HepG2 (cell line): Measurements from ENCODE around the gene POLRMT. TPM values are rescaled to one million over a fixed set of nuclear protein-coding genes. Genes with fewer than 3 reads are reported as not detected.

Source experiments
- ATAC-seq: fragments of 200-7000 bp; cut with Tn5 transposase; 3 replicates; pipeline ENCODE4 v1.9.1; 2020; ENCODE audit warnings: mild to moderate bottlenecking, moderate library complexity
- BruUV-seq: library from RNA; stranded (reverse); fragments of 400-500 nt; replicated peaks from 2 replicates; lab custom pipeline; 2021; lab: Mats Ljungman, UMichigan
- CTCF ChIA-PET: fragments of 300-600 bp; formaldehyde crosslinking; extraction: SDS; loops from one replicate; lab custom pipeline; 2021; ENCODE audit warnings: low total read pairs, inconsistent platforms, low intra/inter-chr PET ratio; lab: Yijun Ruan, JAX
- POLR2A ChIA-PET: fragments of 350-600 bp; sonication (Branson Sonifier 250); formaldehyde crosslinking; loops from one replicate; lab custom pipeline; 2020; ENCODE audit warnings: antibody characterized with exemption, inconsistent platforms; lab: Yijun Ruan, JAX
- DNase-seq: peaks from one replicate; pipeline ENCODE4 v3.0.0-alpha.2; 2015; ENCODE audit warnings: low spot score
- FAIRE-seq: peaks from 3 replicates; lab custom pipeline; 2011; peaks lifted over from hg19 to GRCh38; lab: Jason Lieb, UNC
- H2AFZ ChIP-seq: one replicate; pipeline ENCODE4 v1.6.1; 2011; ENCODE audit warnings: low read length, inconsistent platforms
- H3K27ac ChIP-seq: fragments of 300-600 bp; 3 replicates; pipeline ENCODE4 v1.8.0; 2011; ENCODE audit warnings: mixed run types, mild to moderate bottlenecking, mixed read lengths, low read length, inconsistent platforms; ENCODE audit not compliant: insufficient read depth; ENCODE audit errors: extremely low read length
- H3K27me3 ChIP-seq, 2 experiments: fragments of 200-600 bp in 1 of 2; 2 replicates in 1 of 2; 3 replicates in 1 of 2; pipeline versions ENCODE4 v1.6.0 to v1.8.0; 2011; ENCODE audit warnings: low read length in 2 of 2, mild to moderate bottlenecking in 2 of 2, moderate library complexity in 2 of 2, inconsistent platforms in 1 of 2; ENCODE audit not compliant: insufficient read depth in 2 of 2, control insufficient read depth in 1 of 2
- H3K36me3 ChIP-seq, 2 experiments: fragments of 200-600 bp in 1 of 2; replicated peaks in 1 of 2; 2 replicates in 1 of 2; 3 replicates in 1 of 2; pipeline versions ENCODE4 v1.5.1 to v1.8.0; 2011; ENCODE audit warnings: low read length in 2 of 2, inconsistent platforms in 1 of 2; ENCODE audit not compliant: insufficient read depth in 2 of 2, control insufficient read depth in 1 of 2
- H3K4me1 ChIP-seq: 2 replicates; pipeline ENCODE4 v1.5.1; 2012; ENCODE audit warnings: low read length, inconsistent platforms; ENCODE audit not compliant: insufficient read depth
- H3K4me2 ChIP-seq: 2 replicates; pipeline ENCODE4 v1.6.0; 2011; ENCODE audit warnings: low read depth, low read length, inconsistent platforms
- H3K4me3 ChIP-seq, 3 experiments: fragments of 200-600 bp in 1 of 3; sonication (generic), shearing (Covaris generic) in 1 of 3; replicated peaks in 1 of 3; 2 replicates each; pipeline ENCODE4 v1.5.1; 2011 to 2016; ENCODE audit warnings: low read length in 3 of 3, inconsistent platforms in 2 of 3, low read depth in 2 of 3, mild to moderate bottlenecking in 2 of 3, control low read depth in 1 of 3, mixed read lengths in 1 of 3; ENCODE audit not compliant: insufficient read depth in 1 of 3
- H3K79me2 ChIP-seq: one replicate; pipeline ENCODE4 v1.6.1; 2011; ENCODE audit warnings: low read length, inconsistent platforms; ENCODE audit not compliant: insufficient read depth
- H3K9ac ChIP-seq: 2 replicates; pipeline ENCODE4 v1.6.0; 2011; ENCODE audit warnings: mild to moderate bottlenecking, low read depth, low read length, inconsistent platforms; ENCODE audit not compliant: insufficient read depth
- H3K9me3 ChIP-seq: 2 replicates; pipeline ENCODE4 v1.5.1; 2012; ENCODE audit warnings: mild to moderate bottlenecking, low read length
- H4K20me1 ChIP-seq: 2 replicates; pipeline ENCODE4 v1.6.0; 2011; ENCODE audit warnings: inconsistent platforms, mild to moderate bottlenecking, low read length, moderate library complexity; ENCODE audit not compliant: insufficient read depth
- ELF3 ChIP-seq: IDR thresholded peaks from 2 replicates; pipeline ENCODE4 v1.6.1; 2016; ENCODE audit warnings: missing genetic modification reagents, missing compliant biosample characterization
- EZH2 ChIP-seq: conservative IDR thresholded peaks from 2 replicates; pipeline ENCODE4 v1.6.1; 2012; ENCODE audit warnings: mild to moderate bottlenecking, low read depth, low read length, moderate library complexity
- HNRNPL ChIP-seq: fragments of 200-400 bp; formaldehyde crosslinking; IDR thresholded peaks from 2 replicates; pipeline ENCODE4 v1.6.1; 2017; ENCODE audit warnings: mild to moderate bottlenecking, low read depth, low read length
- ONECUT2 ChIP-seq: sonication (generic); formaldehyde crosslinking; IDR thresholded peaks from 2 replicates; pipeline ENCODE4 v1.4.0; 2020; ENCODE audit warnings: missing genetic modification reagents
- ZNF710 ChIP-seq: sonication (generic); formaldehyde crosslinking; IDR thresholded peaks from 2 replicates; pipeline ENCODE4 v1.5.0; 2020; ENCODE audit warnings: mild to moderate bottlenecking, missing genetic modification reagents, borderline replicate concordance
- WGBS: methylation state at CpG from one replicate; pipeline ENCODE4 v1.1.6; 2017; ENCODE audit warnings: low lambda C conversion rate; 5-methylcytosine and 5-hydroxymethylcytosine counted together
- in situ Hi-C: cut with HindIII; loops from 2 replicates; pipeline ENCODE4 v1.10.0; 2017; ENCODE audit warnings: low pct_unique_long_range_greater_than_20kb; ENCODE audit not compliant: extremely low pct_ligation_motif_present
- intact Hi-C: fragments of 100-400 bp; cut with micrococcal nuclease; formaldehyde crosslinking; loops from one replicate; pipeline ENCODE4 v1.10.0; 2022; ENCODE audit not compliant: unreplicated experiment
- polyA plus RNA-seq, 8 experiments: library from polyadenylated mRNA; depleted of rRNA in 3 of 8; stranded (reverse) in 7 of 8; unstranded in 1 of 8; fragments of >200 nt; fragmentation: Illumina TruSeq in 4 of 8; extraction: Trizol in 4 of 8; gene quantifications; 2 replicates each; pipeline versions ENCODE4 v1.2.1 to v1.2.3, GENCODE V29; 2011 to 2016; ENCODE audit warnings: low read depth in 4 of 8, missing spikeins in 1 of 8, mixed read lengths in 1 of 8; ENCODE audit not compliant: insufficient read depth in 1 of 8
- total RNA-seq, 5 experiments: library from RNA; depleted of rRNA; stranded (reverse); fragments of >200 nt; fragmentation: Illumina TruSeq; extraction: Trizol; gene quantifications; 2 replicates each; pipeline ENCODE4 v1.2.3, GENCODE V29; 2016; ENCODE audit warnings: low read depth in 1 of 5

The POLRMT gene
- total and polyA plus RNA-seq, 2 of the 13 experiments (the other 11 are each of a cell fraction or from before 2014, with no cell fraction given) = 78.0 to 101 TPM

- TF ChIP-seq ZNF710 (CRISPR knock-in tag) = no peak
Measured at GRCh38 chr19:596263-596655, 37.1 kb downstream of the POLRMT start (continued).

- Histone ChIP-seq H3K79me2 (no peaks in the 10 kb centered on the region), H3K27me3 (peaks cover 12 to 74% of the 10 kb centered on the region in 2 experiments; a peak in 4 of 5 replicates), H3K4me1 (no peaks in the 10 kb centered on the region), H3K4me3 (no peak overlapping the region), H4K20me1 (peaks cover 15% of the 10 kb centered on the region; the same call in 1 of the 2 replicates), H3K4me2 (no peak overlapping the region), H3K9me3 (no peaks in the 10 kb centered on the region), H2AFZ (no peak overlapping the region), H3K9ac (no peak overlapping the region), H3K27ac (no peak overlapping the region), H3K36me3 (no peaks in the 10 kb centered on the region)
- WGBS = 39% methylated on average over 36 of the region's 42 CpGs
- no peak for DNase-seq
- intact Hi-C loops = no loop called here
- in situ Hi-C loops = no loop called here
- FAIRE-seq = no peak
- CTCF ChIA-PET = no interaction called here
- ATAC-seq = no peak
- no TSS peak for BruUV-seq
- TF ChIP-seq ONECUT2 (CRISPR knock-in tag) = no peak
- TF ChIP-seq ELF3 = no peak
- 0 out of 2 replicates have a peak, but pooled peaks have one; percentile 57 for TF ChIP-seq EZH2
- no peak for TF ChIP-seq HNRNPL
- POLR2A ChIA-PET = no interaction called here
Measured at GRCh38 chr19:595326-596262, 37.7 kb downstream of the POLRMT start.
